ENCODE measurements around the gene STX12. TPM values are rescaled to one million over a fixed set of nuclear protein-coding genes. Genes with fewer than 3 reads are reported as not detected.

Gene STX12
- 100 to 1,000 TPM in 3 of 4 donors, 10 to 100 TPM in 1; 94.5 to 151 (median 137) TPM for total RNA-seq

DNA sequence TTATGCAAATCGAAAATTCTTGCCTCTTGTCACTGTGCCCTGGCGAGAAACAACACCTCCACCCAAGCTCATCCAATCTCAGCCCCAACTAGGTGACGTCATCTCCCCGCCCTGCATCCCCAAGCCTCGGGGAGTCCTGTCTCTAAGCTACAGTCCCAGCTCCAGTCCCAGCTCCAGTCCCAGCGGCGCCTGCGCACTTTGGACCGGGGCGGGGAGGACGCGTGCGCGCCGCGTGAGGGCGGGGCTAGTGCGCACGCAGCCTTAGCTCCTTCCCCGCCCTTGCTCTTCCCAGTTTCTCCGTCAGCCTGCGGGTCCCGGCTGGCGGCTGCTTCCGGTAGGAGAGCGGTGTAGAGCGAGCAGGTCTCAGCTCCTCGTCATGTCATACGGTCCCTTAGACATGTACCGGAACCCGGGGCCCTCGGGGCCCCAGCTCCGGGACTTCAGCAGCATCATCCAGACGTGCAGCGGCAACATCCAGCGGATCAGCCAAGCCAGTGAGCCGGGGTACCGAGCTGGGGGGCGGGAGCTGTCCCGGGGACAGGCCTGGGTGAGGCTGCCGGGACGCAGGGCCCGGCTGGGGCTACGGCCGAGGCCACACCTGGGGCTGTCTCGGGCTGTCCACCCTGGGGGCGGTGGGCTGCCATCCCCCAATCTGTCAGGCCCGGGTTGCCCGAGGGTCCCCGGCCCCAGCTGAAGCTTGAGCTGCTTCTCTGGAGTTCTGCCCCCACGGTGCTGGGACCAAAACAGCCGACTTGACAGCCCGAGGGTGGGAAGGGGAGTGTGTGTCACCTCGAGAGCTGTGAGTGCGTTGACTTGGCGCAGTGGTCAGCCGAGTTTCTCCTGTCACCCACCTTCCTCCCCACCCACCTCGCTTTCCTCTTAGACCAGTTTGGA lies at the start of gene STX12:
Gene STX12, plus strand, starts transcription at position 288 of the 894 bp plus-strand sequence. Its CDS starts 89 bp downstream, at position 377.
- TF ChIP-seq, protein P1, sequence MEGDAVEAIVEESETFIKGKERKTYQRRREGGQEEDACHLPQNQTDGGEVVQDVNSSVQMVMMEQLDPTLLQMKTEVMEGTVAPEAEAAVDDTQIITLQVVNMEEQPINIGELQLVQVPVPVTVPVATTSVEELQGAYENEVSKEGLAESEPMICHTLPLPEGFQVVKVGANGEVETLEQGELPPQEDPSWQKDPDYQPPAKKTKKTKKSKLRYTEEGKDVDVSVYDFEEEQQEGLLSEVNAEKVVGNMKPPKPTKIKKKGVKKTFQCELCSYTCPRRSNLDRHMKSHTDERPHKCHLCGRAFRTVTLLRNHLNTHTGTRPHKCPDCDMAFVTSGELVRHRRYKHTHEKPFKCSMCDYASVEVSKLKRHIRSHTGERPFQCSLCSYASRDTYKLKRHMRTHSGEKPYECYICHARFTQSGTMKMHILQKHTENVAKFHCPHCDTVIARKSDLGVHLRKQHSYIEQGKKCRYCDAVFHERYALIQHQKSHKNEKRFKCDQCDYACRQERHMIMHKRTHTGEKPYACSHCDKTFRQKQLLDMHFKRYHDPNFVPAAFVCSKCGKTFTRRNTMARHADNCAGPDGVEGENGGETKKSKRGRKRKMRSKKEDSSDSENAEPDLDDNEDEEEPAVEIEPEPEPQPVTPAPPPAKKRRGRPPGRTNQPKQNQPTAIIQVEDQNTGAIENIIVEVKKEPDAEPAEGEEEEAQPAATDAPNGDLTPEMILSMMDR (IDR thresholded peaks at IDR 0.05; ENCODE audit: low read depth), result no peak

- TF ChIP-seq, protein P1 (IDR thresholded peaks at IDR 0.05; ENCODE audit: low read depth), result no peak
Measured at GRCh38 chr1:27724961-27725373, 48.1 kb upstream of the STX12 start.

- TF ChIP-seq, protein P1 (IDR thresholded peaks at IDR 0.05; ENCODE audit: low read depth), result no peak
Measured at GRCh38 chr1:27725374-27726172, 47.4 kb upstream of the STX12 start, which contains the start of gene FAM76A. Gene FAM76A (plus strand): TSS chr1:27725961. CDS start chr1:27726081, 120 bp downstream.

DNA sequence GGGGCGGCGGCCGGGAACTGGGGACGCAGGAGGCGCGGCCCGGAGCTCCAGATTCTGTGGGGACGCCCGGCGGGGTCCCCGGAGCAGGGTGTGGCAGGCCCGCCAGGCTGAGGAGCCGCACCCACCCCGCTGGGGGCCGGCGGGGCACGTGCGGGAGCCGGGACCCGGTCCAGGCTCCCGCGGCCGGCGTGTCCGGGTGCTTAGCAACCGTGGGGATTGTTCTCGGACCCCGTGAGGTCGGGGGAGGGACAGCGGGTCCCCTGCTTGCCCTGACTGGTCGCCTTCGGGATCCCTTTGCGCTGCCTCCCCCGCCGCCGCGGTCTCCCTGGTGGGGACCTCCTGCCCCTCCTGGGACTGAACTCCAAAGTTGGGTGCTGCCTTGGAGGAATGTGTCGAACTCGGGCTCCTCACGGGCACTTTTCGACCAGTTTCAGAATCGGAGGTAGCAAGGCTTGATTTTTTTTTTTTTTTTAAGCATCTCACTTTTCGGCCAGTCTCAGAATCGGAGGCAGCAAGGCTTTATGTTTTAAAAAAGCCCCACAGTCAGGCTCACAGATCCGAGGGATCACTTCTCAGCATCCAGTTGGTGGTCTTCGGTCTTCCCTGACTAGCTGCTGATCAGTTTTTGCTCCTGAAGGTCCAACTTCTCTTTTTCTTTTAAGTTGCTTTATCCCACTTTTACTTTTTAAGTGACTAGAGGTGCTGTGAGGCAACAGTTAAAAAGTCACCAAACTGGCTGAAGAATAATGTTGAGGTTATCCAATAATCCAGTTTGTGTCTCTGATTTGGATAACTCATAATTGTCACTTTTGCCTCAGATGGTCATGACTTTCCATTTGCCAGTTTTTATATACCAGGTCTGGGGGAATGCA lies 46.6 kb upstream of the STX12 start:
- TF ChIP-seq, protein P1 (IDR thresholded peaks at IDR 0.05; ENCODE audit: low read depth), result no peak

- TF ChIP-seq, protein P1 (IDR thresholded peaks at IDR 0.05; ENCODE audit: low read depth), result no peak
Measured at GRCh38 chr1:27727126-27727525, 45.9 kb upstream of the STX12 start.

GRCh38 chr1:27736252-27736651 lies 36.8 kb upstream of the STX12 start:
- TF ChIP-seq, protein P1 (IDR thresholded peaks at IDR 0.05; ENCODE audit: low read depth), result no peak
